GM12875 (cell line): ENCODE results near the gene FBXL7.

Source experiments
- H3K4me3 ChIP-seq: one replicate; pipeline ENCODE4 v1.5.1; 2011; ENCODE audit warnings: low read depth, low read length, control low read depth
- TF ChIP-seq, protein P1 (sequence below): IDR thresholded peaks from 2 replicates; pipeline ENCODE4 v1.5.1; 2011; ENCODE audit warnings: low read depth, mild to moderate bottlenecking, control low read depth, inconsistent platforms, low read length, moderate library complexity, borderline replicate concordance; ENCODE audit not compliant: insufficient read depth

The FBXL7 gene

DNA sequence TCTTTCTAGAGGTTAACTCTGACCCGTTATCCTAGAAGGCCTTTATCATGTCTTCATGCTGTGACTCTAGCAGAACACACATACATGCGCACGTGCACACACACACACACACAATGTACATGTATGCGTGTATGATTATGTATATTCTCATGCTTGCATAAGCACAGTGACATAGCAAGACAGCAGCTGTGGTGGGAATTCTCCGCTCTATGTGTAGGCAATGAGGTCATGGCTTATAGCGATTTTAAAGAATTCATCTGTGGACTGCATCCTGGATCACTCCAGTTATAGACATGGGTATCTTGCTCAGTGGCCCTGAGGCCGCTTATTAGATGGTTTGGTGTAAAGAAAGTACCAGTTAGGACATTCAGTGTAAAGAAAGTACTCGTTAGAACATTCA is 106.2 kb downstream of the FBXL7 start:
- H3K4me3 ChIP-seq, result no peak overlapping the region
- TF ChIP-seq, protein P1, sequence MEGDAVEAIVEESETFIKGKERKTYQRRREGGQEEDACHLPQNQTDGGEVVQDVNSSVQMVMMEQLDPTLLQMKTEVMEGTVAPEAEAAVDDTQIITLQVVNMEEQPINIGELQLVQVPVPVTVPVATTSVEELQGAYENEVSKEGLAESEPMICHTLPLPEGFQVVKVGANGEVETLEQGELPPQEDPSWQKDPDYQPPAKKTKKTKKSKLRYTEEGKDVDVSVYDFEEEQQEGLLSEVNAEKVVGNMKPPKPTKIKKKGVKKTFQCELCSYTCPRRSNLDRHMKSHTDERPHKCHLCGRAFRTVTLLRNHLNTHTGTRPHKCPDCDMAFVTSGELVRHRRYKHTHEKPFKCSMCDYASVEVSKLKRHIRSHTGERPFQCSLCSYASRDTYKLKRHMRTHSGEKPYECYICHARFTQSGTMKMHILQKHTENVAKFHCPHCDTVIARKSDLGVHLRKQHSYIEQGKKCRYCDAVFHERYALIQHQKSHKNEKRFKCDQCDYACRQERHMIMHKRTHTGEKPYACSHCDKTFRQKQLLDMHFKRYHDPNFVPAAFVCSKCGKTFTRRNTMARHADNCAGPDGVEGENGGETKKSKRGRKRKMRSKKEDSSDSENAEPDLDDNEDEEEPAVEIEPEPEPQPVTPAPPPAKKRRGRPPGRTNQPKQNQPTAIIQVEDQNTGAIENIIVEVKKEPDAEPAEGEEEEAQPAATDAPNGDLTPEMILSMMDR, result no peak

DNA sequence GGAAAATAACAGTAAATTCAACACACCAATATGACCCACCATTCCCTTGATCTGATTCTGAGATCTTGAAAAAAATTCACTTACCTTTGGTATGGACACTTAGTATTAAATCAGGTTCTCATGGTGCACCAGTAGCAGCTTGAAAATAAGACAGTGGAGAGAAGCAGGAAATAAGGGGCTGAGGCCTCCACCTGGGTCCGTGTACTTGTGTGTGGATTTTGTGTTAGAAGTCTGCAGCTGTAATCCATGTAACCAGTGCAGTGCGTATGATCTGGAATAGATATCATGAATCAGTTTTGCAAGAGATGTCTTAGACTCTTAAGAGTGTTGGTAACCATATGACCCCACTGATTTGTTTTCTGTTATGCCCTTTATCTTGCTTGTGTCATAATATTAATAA is 107.1 kb downstream of the FBXL7 start:
- TF ChIP-seq, protein P1, result no peak
- no peak overlapping the region for H3K4me3 ChIP-seq

DNA sequence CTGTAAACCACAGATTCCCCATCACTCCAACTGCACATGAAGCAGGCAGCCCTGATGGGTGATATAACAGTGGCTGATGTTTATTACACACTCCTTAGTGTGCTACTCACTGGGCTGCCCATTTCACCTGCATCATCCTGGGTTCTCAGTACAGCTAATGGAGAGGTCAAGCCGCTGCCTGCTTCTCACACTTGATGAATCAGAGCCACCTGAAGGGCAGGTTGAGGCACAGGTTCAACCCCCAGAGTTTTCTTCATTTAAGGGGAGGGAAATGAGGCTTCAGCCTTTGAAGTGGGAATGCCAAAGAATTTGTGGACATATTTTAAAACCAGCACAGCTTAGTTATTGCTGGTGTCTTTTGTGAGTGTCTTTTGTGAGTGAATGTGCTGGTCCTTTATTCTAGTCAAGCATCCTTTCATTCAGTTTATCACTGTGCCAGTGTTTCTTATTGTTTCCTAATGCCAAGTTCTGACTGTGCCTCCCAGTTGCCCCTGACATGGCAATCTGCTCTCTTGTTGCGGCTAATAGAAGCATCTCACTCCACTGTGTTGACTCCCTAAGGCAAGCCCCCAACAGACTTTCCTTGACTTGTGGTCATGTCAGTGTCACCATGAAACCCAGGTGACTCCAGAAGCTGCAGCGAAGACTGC is 109.2 kb downstream of the FBXL7 start:
- TF ChIP-seq, protein P1, result no peak
- H3K4me3 ChIP-seq, result no peak overlapping the region

DNA sequence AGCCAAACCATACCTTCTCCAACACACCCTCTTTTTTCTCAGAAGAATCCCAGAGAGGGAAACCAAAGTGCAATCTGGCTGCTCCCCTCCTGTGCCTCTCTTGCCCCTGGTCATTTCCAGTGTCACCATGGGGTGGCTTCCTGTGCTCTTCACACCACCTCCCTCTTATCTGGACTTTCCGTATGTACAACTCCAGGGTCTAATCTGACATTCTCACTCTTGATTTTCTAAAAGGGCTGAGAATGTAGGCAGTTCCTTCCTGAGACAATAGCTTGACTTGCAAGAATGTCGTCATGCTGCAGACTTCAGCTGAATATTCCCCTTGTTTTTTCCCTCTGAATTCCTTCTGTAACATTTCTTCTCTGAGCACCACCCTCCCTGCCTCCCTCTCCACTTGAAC is 110.2 kb downstream of the FBXL7 start:
- H3K4me3 ChIP-seq, result no peak overlapping the region
- TF ChIP-seq, protein P1, result no peak

DNA sequence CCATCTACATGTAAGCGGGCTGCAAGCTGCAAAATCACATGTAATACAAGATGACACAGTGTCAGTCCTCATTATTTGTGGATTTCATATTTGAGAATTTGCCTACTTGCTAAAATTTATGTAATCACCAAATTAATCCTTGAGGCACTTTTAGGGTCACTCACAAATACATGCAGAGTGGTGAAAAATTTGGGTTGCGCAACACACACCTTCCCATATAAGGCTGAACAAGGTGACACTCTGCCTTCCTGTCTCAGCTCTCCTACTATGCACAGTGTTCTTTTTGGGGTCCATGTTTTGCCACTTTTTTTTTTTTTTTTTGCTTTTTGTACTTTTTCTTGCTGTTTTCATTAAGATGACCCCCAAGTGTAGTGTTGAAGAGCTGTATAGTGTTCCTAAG is 111.0 kb downstream of the FBXL7 start:
- TF ChIP-seq, protein P1, result no peak
- no peak overlapping the region for H3K4me3 ChIP-seq

DNA sequence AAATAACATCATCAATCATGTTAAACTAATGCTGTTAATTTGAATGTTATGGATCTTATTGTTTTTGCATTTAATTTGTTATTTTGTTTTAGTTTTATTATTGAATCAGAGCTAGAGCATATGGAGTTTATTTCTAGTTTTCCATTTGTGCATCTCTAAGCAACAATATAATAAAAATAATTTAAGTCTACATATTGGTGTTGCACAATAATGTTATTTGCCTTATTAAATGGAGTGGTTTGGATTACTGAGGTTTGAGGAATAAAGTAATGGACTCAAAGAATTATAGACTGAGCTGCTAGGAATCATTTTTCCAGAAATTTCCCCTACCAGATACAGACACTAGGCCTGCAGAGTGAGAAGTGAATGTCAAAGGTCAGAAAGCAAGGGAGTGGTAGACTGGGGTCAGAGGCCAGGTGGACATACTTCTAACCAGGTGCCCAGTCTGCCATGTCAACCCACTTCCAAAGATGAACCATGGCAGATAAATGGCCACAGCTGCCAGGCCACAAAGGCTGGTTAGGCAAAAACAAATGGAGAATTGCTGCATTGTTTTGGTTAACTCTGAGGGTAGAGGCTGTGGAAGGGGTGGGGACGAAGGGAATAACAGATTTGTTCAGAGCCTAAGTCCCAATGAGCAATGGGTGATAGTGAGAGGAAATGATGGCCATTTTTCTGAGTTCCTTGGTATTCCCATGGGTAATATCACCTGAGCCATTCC is 113.1 kb downstream of the FBXL7 start:
- no peak overlapping the region for H3K4me3 ChIP-seq
- TF ChIP-seq, protein P1, result no peak

DNA sequence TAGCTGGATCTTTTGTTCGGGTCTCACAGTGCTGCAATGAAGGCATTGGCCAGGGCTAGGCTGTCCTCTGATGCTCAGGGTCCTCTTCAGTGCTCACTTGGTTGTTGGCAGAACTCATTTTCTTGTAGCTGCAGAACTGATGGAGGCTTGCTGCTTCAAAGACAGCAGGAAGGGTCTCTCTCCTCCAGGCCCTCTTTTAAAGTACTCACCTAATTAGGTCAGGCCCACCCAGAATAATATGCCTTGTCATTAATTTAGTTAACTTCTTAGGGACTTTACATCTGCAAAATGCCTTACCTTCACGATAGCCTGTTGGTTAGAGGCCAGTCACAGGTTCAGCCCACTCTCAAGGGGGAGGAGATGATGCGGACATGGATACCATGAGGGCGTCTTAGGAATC is 114.7 kb downstream of the FBXL7 start:
- H3K4me3 ChIP-seq, result no peak overlapping the region
- TF ChIP-seq, protein P1, result no peak
